Measurements from ENCODE around the gene SOX6. TPM values are rescaled to one million over a fixed set of nuclear protein-coding genes. Genes with fewer than 3 reads are reported as not detected.

Gene SOX6
- total RNA-seq, 1 donor from 2014 or later = 1.6 TPM

- no peaks in the 10 kb centered on the region for H3K27me3 ChIP-seq
- no peaks in the 10 kb centered on the region for H3K9me3 ChIP-seq
- no peak overlapping the region for H3K27ac ChIP-seq
- TF ChIP-seq, protein P1, sequence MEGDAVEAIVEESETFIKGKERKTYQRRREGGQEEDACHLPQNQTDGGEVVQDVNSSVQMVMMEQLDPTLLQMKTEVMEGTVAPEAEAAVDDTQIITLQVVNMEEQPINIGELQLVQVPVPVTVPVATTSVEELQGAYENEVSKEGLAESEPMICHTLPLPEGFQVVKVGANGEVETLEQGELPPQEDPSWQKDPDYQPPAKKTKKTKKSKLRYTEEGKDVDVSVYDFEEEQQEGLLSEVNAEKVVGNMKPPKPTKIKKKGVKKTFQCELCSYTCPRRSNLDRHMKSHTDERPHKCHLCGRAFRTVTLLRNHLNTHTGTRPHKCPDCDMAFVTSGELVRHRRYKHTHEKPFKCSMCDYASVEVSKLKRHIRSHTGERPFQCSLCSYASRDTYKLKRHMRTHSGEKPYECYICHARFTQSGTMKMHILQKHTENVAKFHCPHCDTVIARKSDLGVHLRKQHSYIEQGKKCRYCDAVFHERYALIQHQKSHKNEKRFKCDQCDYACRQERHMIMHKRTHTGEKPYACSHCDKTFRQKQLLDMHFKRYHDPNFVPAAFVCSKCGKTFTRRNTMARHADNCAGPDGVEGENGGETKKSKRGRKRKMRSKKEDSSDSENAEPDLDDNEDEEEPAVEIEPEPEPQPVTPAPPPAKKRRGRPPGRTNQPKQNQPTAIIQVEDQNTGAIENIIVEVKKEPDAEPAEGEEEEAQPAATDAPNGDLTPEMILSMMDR (IDR thresholded peaks at IDR 0.05) = no peak
- no peak overlapping the region for H3K4me3 ChIP-seq
- H3K36me3 ChIP-seq = no peaks in the 10 kb centered on the region
- no peaks in the 10 kb centered on the region for H3K4me1 ChIP-seq
- intact Hi-C loops (cut with DNase I) = no loop called here
- no peak for DNase-seq (ENCODE audit: low spot score in 2 of 2)
These were observed 80.1 kb downstream of the SOX6 start for GRCh38 chr11:16276251-16276650.

DNA sequence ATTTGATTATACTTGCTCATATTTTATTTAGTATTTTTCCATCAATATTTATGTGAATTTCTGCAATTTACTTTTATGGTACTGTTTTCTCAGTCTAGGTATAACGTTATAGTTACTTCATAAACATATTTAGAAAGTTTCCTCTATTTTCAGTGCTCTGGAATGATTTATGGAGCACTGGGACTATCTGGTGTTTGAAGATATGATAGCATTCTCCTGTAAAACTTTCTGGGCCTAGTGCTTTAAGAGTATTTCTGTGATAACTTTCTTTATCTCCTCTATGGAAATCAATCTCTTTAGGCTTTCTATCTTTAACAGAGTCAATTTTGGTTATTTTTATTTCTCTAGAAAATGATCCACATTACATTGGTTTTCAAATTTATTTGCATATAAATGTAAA is 85.1 kb downstream of the SOX6 start:
- TF ChIP-seq, protein P1 (IDR thresholded peaks at IDR 0.05) = no peak
- H3K4me3 ChIP-seq = no peak overlapping the region
- H3K4me1 ChIP-seq = no peaks in the 10 kb centered on the region
- no peaks in the 10 kb centered on the region for H3K9me3 ChIP-seq
- no peaks in the 10 kb centered on the region for H3K36me3 ChIP-seq
- no peak for DNase-seq (ENCODE audit: low spot score in 2 of 2)
- intact Hi-C loops (cut with DNase I) = no loop called here
- H3K27me3 ChIP-seq = no peaks in the 10 kb centered on the region
- no peak overlapping the region for H3K27ac ChIP-seq

DNA sequence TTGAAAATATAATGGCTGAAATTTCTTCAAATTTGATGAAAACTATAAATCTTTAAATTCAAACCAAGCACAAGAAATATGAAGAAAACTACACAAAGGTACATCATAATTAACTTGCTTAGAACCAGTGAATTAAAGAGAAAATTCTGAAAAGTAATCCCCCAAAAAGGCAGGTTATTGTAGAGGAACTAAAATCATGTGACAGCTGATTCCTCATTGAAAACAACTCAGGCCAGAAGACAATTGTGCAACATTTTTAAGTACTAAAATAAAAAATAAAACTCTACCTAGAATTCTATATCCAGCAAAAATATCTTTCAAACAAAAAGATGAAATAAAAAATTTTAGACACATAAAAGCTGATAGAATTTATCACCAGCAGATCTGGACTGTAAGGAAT is 90.3 kb downstream of the SOX6 start:
- no peaks in the 10 kb centered on the region for H3K27me3 ChIP-seq
- no peak overlapping the region for H3K27ac ChIP-seq
- intact Hi-C loops (cut with DNase I) = no loop called here
- H3K4me3 ChIP-seq = no peak overlapping the region
- H3K9me3 ChIP-seq = no peaks in the 10 kb centered on the region
- H3K4me1 ChIP-seq = no peaks in the 10 kb centered on the region
- TF ChIP-seq, protein P1 (IDR thresholded peaks at IDR 0.05) = no peak
- no peaks in the 10 kb centered on the region for H3K36me3 ChIP-seq
- no peak for DNase-seq (ENCODE audit: low spot score in 2 of 2)

DNA sequence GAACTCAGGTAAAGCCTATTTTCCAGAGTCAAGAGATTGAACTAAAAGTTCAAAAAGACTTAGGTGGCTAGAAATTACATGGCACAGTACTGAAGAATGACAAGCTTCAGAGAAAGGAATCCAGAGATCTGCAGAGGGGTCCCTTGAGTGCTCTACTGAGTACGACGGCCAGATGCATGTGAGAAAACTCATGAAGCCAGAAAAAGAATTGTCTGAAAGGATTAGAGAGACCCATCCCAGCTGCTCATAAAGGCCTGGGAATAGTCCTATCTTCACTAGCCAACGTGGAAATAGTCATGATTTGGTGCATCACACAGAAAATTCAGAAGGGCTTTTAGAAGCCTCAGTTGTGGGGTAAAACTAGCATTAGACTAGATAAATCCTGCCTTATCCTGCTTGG is 91.3 kb downstream of the SOX6 start:
- TF ChIP-seq, protein P1 (IDR thresholded peaks at IDR 0.05) = no peak
- Histone ChIP-seq H3K27me3 (no peaks in the 10 kb centered on the region), H3K27ac (no peak overlapping the region), H3K4me3 (no peak overlapping the region), H3K9me3 (no peaks in the 10 kb centered on the region), H3K4me1 (no peaks in the 10 kb centered on the region), H3K36me3 (no peaks in the 10 kb centered on the region)
- no peak for DNase-seq (ENCODE audit: low spot score in 2 of 2)
- intact Hi-C loops (cut with DNase I) = no loop called here

- no peak for DNase-seq (ENCODE audit: low spot score in 2 of 2)
- intact Hi-C loops (cut with DNase I) = no loop called here
- H3K27ac ChIP-seq = no peak overlapping the region
- TF ChIP-seq, protein P1 (IDR thresholded peaks at IDR 0.05) = no peak
- no peak overlapping the region for H3K4me3 ChIP-seq
- no peaks in the 10 kb centered on the region for H3K9me3 ChIP-seq
- no peaks in the 10 kb centered on the region for H3K27me3 ChIP-seq
- H3K4me1 ChIP-seq = no peaks in the 10 kb centered on the region
- no peaks in the 10 kb centered on the region for H3K36me3 ChIP-seq
These were observed 93.7 kb downstream of the SOX6 start for GRCh38 chr11:16262645-16262955.

All from ascending aorta (tissue), 2 donors.